B cell (primary cell): Measurements from ENCODE around the gene MPP2.

Source experiments
- EZH2 ChIP-seq: IDR thresholded peaks from 2 replicates; pipeline ENCODE4 v1.6.1; 2012; ENCODE audit warnings: borderline replicate concordance, low read depth, mild to moderate bottlenecking, moderate library complexity, low read length; ENCODE audit not compliant: insufficient read depth, poor library complexity, severe bottlenecking
- TF ChIP-seq, protein P1 (sequence below): fragments of 200-600 bp; IDR thresholded peaks from one replicate; pipeline ENCODE4 v1.8.0; 2022; ENCODE audit warnings: antibody characterized with exemption, mild to moderate bottlenecking

DNA sequence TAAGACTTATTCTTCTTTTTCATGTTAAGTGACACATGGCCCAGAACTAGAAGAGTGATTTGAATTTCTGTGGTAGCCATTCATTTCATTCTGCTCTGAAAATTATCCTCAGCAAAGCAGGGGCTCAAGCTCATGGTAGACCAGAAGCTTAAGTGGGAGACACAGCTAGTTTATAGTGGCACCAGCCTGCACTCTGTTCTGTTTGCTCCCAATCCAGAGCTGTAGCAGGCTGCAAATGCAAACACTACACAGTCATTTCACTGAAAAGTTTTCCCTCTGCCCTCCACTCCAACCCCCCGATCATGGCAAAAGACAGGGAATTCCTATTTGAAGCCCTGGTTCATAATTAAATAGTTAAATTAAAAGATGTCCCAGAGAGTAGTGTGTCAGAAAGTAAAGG is 17.1 kb downstream of the MPP2 start:
- TF ChIP-seq, protein P1, sequence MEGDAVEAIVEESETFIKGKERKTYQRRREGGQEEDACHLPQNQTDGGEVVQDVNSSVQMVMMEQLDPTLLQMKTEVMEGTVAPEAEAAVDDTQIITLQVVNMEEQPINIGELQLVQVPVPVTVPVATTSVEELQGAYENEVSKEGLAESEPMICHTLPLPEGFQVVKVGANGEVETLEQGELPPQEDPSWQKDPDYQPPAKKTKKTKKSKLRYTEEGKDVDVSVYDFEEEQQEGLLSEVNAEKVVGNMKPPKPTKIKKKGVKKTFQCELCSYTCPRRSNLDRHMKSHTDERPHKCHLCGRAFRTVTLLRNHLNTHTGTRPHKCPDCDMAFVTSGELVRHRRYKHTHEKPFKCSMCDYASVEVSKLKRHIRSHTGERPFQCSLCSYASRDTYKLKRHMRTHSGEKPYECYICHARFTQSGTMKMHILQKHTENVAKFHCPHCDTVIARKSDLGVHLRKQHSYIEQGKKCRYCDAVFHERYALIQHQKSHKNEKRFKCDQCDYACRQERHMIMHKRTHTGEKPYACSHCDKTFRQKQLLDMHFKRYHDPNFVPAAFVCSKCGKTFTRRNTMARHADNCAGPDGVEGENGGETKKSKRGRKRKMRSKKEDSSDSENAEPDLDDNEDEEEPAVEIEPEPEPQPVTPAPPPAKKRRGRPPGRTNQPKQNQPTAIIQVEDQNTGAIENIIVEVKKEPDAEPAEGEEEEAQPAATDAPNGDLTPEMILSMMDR, result no peak
- TF ChIP-seq EZH2, result no peak
